ENCODE results near the gene IP6K3.

IP6K3 gene

GRCh38 chr6:33694977-33695376 lies 51.7 kb downstream of the IP6K3 start:
- no peak for DNase-seq (ENCODE audit: low read depth)
- H3K4me3 ChIP-seq (ENCODE audit: low read length) = no peak overlapping the region
- TF ChIP-seq CTCF (IDR thresholded peaks at IDR 0.05; ENCODE audit: insufficient read depth, low read depth, low read length, missing control alignments) = no peak

- no peak overlapping the region for H3K4me3 ChIP-seq (ENCODE audit: low read length)
- peak; percentile 79 for DNase-seq (ENCODE audit: low read depth)
- TF ChIP-seq CTCF (IDR thresholded peaks at IDR 0.05; ENCODE audit: insufficient read depth, low read depth, low read length, missing control alignments) = no peak
Observed at GRCh38 chr6:33694401-33694931, 52.2 kb downstream of the IP6K3 start.

- DNase-seq (ENCODE audit: low read depth) = no peak
- no peak for TF ChIP-seq CTCF (IDR thresholded peaks at IDR 0.05; ENCODE audit: insufficient read depth, low read depth, low read length, missing control alignments)
- H3K4me3 ChIP-seq (ENCODE audit: low read length) = no peak overlapping the region
Observed at GRCh38 chr6:33693186-33694105, 53.3 kb downstream of the IP6K3 start.

GRCh38 chr6:33692760-33693158 lies 53.9 kb downstream of the IP6K3 start:
- no peak overlapping the region for H3K4me3 ChIP-seq (ENCODE audit: low read length)
- DNase-seq (ENCODE audit: low read depth) = peak; percentile 45
- TF ChIP-seq CTCF (IDR thresholded peaks at IDR 0.05; ENCODE audit: insufficient read depth, low read depth, low read length, missing control alignments) = no peak

- no peak for TF ChIP-seq CTCF (IDR thresholded peaks at IDR 0.05; ENCODE audit: insufficient read depth, low read depth, low read length, missing control alignments)
- H3K4me3 ChIP-seq (ENCODE audit: low read length) = no peak overlapping the region
- no peak for DNase-seq (ENCODE audit: low read depth)
Observed at GRCh38 chr6:33692078-33692759, 54.5 kb downstream of the IP6K3 start.

- H3K4me3 ChIP-seq (ENCODE audit: low read length) = no peak overlapping the region
- no peak for DNase-seq (ENCODE audit: low read depth)
- no peak for TF ChIP-seq CTCF (IDR thresholded peaks at IDR 0.05; ENCODE audit: insufficient read depth, low read depth, low read length, missing control alignments)
Observed at GRCh38 chr6:33691456-33692077, 55.1 kb downstream of the IP6K3 start.
